Gastroesophageal sphincter (tissue), 3 donors: ENCODE data around the gene TNFAIP2.

ENCODE experiments used
- POLR2A ChIP-seq, 2 donors: fragments of 450-650 bp; IDR thresholded peaks; one replicate each; pipeline ENCODE4 v1.6.1; 2017; ENCODE audit warnings: antibody characterized with exemption in 2 of 2, mild to moderate bottlenecking in 2 of 2, moderate library complexity in 1 of 2
- TF ChIP-seq, protein P1 (sequence below), 4 experiments: fragments of 200-600 bp in 2 of 4; fragments of 450-650 bp in 2 of 4; sonication (generic) in 1 of 4; IDR thresholded peaks; one replicate each; pipeline ENCODE4 v1.5.1; 2017 to 2019; ENCODE audit warnings: antibody characterized with exemption in 4 of 4, mild to moderate bottlenecking in 2 of 4, moderate library complexity in 2 of 4

DNA sequence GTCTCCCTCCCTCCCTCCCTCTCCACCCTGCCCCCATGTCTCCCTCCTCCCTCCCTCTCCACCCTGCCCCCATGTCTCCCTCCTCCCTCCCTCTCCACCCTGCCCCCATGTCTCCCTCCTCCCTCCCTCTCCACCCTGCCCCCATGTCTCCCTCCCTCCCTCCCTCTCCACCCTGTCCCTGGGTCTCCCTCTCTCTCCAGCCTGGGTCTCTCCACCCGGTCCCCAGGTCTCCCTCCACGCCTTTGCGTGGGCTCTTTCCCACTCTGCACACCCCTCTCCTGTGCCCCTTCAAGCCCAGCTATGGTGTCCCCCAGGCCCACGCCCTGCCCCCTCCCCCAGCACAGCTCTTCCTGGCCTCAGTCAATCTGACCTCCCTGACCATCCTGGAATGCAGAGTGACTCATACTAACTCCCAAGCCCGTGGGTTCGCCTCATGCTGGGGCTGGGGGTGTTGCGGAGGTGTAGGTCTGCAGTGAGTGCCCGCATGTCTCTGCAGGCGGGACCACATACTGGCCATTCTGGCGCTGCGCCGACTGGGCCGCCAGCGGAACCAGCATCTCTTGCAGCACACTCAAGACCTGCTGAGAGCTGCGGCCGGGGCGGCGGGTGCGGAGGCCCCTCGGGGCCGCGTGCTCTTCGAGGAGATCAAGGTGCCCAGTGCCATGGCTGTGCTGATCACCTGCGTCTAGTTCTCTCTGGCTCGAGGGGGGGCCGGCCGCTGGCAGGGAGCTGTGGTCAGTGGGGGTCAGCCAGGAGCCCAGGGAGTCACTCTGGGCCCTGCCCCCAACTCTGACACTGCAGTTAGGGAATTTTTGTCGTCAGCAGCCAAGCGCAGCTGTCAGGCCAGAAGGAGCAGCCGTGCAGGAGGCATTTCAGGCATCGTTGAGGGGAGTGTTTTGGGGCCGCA lies 13.5 kb upstream of the TNFAIP2 start:
- TF ChIP-seq, protein P1, sequence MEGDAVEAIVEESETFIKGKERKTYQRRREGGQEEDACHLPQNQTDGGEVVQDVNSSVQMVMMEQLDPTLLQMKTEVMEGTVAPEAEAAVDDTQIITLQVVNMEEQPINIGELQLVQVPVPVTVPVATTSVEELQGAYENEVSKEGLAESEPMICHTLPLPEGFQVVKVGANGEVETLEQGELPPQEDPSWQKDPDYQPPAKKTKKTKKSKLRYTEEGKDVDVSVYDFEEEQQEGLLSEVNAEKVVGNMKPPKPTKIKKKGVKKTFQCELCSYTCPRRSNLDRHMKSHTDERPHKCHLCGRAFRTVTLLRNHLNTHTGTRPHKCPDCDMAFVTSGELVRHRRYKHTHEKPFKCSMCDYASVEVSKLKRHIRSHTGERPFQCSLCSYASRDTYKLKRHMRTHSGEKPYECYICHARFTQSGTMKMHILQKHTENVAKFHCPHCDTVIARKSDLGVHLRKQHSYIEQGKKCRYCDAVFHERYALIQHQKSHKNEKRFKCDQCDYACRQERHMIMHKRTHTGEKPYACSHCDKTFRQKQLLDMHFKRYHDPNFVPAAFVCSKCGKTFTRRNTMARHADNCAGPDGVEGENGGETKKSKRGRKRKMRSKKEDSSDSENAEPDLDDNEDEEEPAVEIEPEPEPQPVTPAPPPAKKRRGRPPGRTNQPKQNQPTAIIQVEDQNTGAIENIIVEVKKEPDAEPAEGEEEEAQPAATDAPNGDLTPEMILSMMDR (IDR thresholded peaks at IDR 0.05): no peak
- TF ChIP-seq POLR2A (IDR thresholded peaks at IDR 0.05): no peak
